LNCaP clone FGC (cell line): ENCODE measurements around the gene CDK5RAP3.

ENCODE experiments used
- DNase-seq: peaks from one replicate; pipeline ENCODE4 v3.0.0-alpha.2; 2011; ENCODE audit warnings: low read depth
- H3K4me3 ChIP-seq: 2 replicates; pipeline ENCODE4 v1.5.1; 2011; ENCODE audit warnings: mild to moderate bottlenecking, low read depth, low read length, control low read depth
- TF ChIP-seq, protein P1 (sequence below): IDR thresholded peaks from 2 replicates; pipeline ENCODE4 v1.5.1; 2012; ENCODE audit warnings: mild to moderate bottlenecking; ENCODE audit not compliant: control insufficient read depth, insufficient read depth; ENCODE audit errors: extremely low read depth

Gene CDK5RAP3

GRCh38 chr17:47942568-47942967 is 28.3 kb upstream of the CDK5RAP3 start:
- peak overlapping the region; percentile 98 for H3K4me3 ChIP-seq
- TF ChIP-seq, protein P1, sequence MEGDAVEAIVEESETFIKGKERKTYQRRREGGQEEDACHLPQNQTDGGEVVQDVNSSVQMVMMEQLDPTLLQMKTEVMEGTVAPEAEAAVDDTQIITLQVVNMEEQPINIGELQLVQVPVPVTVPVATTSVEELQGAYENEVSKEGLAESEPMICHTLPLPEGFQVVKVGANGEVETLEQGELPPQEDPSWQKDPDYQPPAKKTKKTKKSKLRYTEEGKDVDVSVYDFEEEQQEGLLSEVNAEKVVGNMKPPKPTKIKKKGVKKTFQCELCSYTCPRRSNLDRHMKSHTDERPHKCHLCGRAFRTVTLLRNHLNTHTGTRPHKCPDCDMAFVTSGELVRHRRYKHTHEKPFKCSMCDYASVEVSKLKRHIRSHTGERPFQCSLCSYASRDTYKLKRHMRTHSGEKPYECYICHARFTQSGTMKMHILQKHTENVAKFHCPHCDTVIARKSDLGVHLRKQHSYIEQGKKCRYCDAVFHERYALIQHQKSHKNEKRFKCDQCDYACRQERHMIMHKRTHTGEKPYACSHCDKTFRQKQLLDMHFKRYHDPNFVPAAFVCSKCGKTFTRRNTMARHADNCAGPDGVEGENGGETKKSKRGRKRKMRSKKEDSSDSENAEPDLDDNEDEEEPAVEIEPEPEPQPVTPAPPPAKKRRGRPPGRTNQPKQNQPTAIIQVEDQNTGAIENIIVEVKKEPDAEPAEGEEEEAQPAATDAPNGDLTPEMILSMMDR = no peak
- DNase-seq = no peak

- no peak for DNase-seq
- H3K4me3 ChIP-seq = no peak overlapping the region
- TF ChIP-seq, protein P1 = no peak
These were observed 25.8 kb upstream of the CDK5RAP3 start for GRCh38 chr17:47945080-47945479.

DNA sequence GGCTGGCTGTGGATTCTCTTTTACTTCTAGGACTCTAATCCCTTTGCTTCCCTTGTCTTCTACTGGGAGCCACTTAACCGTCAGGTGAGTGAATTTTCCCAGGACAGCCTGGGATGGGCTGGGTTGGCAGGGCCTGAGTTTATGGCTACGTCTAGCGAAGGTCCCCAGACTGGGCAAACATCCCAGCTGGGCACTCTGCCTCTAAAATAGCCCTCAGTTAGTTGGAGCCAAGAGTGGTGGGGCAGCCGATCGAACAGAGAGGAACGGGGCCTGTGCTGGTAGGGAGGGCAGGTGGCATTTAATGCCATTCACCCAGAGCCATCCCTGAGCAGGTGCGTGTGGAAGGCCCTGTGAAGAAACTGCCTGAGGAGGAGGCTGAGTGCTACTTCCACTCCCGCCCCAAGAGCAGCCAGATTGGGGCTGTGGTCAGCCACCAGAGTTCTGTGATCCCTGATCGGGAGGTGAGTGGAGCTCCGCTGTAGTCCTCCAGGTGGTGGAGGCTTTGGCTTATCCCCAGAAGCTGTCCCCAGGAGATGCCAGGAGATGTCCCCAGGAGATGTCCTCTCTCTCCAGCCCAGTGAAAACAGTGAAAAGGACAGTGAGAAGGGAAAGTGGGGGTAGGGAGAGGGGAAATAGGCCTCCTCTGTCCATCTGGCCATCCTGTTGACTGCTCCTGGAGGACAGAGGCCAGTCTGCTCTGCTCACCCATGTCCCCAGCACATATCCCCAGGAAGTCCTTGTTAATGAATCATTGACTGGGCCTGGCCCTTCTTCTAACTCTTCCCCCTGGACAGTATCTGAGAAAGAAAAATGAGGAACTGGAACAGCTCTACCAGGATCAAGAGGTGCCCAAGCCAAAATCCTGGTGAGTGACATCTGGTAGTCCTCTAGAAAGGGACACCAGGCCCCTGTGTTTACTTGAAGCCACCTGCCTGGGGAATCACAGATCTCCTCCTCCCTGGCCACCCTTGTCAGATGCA is 25.1 kb upstream of the CDK5RAP3 start:
- TF ChIP-seq, protein P1 = no peak
- no peak overlapping the region for H3K4me3 ChIP-seq
- DNase-seq = no peak

DNA sequence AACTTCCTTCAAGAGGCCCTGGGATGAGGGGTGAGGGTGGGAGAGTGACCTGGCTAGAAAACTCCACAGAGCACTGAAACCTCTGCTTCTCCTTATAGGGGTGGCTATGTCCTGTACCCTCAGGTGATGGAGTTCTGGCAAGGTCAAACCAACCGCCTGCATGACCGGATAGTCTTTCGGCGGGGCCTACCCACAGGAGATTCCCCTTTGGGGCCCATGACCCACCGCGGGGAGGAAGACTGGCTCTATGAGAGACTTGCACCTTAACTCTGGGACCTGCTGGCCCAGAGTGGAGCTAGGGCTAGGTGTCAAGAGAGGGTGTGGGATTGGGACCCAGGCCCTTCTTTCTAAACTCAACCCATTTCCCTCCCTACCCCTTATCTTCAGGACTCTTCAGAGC is 24.4 kb upstream of the CDK5RAP3 start:
- no peak overlapping the region for H3K4me3 ChIP-seq
- no peak for DNase-seq
- TF ChIP-seq, protein P1 = no peak

GRCh38 chr17:47946929-47947397 is 23.9 kb upstream of the CDK5RAP3 start:
- DNase-seq = peak; percentile 96
- TF ChIP-seq, protein P1 = peak; percentile 71
- H3K4me3 ChIP-seq = no peak overlapping the region

DNA sequence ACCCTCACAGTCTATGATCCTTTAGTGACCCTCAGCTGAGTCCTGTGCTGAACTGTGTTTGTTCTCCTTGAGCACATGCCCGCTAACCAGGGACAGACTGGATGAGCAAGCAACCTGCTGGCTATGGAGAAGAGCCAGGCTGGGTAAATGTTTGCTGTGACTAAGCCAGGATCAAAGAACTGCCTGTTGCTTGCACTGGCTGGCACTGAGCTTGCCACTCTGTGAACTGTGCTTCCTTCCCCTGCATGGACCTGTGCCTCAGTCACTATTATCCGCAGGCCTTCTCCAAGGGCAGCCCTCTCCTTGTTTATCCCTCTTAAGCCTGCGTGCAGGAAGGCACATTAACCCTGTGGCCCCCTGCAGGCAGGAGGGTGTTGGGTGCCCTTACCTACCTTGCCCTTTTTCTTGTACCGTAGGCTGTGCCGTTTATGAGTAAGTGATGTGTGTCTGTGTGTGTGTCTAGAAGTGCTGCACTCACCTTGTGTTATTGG is 22.2 kb upstream of the CDK5RAP3 start:
- TF ChIP-seq, protein P1 = 0 out of 2 replicates have a peak, but pooled peaks have one; percentile 19
- peak overlapping the region; percentile 38; the same call in 1 of the 2 replicates for H3K4me3 ChIP-seq
- peak; percentile 97 for DNase-seq
